ENCODE data around the gene FHIT.

- TF ChIP-seq CTCF (IDR thresholded peaks at IDR 0.05; ENCODE audit: low read depth, low read length, poor library complexity, severe bottlenecking) (no peak), EZH2phosphoT487 (IDR thresholded peaks at IDR 0.05; ENCODE audit: borderline replicate concordance, low read length) (no peak)
Observed at GRCh38 chr3:61134532-61134931, 116.7 kb downstream of the FHIT start.
